NCI-H128 (cell line): ENCODE results near the gene OPTN.

ENCODE experiments used
- DNase-seq: peaks from one replicate; lab custom pipeline; 2025; ENCODE audit not compliant: unreplicated experiment; lab: John Stamatoyannopoulos, UW

The OPTN gene

GRCh38 chr10:13182424-13182823 is 82.5 kb downstream of the OPTN start:
- DNase-seq, result no peak

GRCh38 chr10:13183625-13184024 is 83.7 kb downstream of the OPTN start:
- DNase-seq, result no peak

- no peak for DNase-seq
Observed at GRCh38 chr10:13184276-13184675, 84.3 kb downstream of the OPTN start.

GRCh38 chr10:13184730-13185514 is 85.0 kb downstream of the OPTN start:
- no peak for DNase-seq

- no peak for DNase-seq
Observed at GRCh38 chr10:13187135-13187534, 87.2 kb downstream of the OPTN start.
